Transverse colon (tissue), 4 donors: ENCODE measurements around the gene ETV6. TPM values are rescaled to one million over a fixed set of nuclear protein-coding genes. Genes with fewer than 3 reads are reported as not detected.

Source experiments
- DNase-seq: peaks from one replicate; pipeline ENCODE4 v3.0.0-alpha.2; 2019
- H3K27ac ChIP-seq, 4 donors: fragments of 200-600 bp; sonication (generic); 2 replicates each; pipeline ENCODE4 v1.5.1; 2016 to 2018; ENCODE audit warnings: inconsistent platforms in 4 of 4
- H3K27me3 ChIP-seq: fragments of 200-600 bp; sonication (generic); 2 replicates; pipeline ENCODE4 v1.5.1; 2017; ENCODE audit warnings: inconsistent platforms
- H3K36me3 ChIP-seq, 4 donors: fragments of 200-600 bp; sonication (generic); 2 replicates each; pipeline ENCODE4 v1.5.1; 2017 to 2019; ENCODE audit warnings: inconsistent platforms in 4 of 4
- H3K4me1 ChIP-seq, 4 donors: fragments of 200-600 bp; sonication (generic); 2 replicates each; pipeline ENCODE4 v1.5.1; 2017 to 2020; ENCODE audit warnings: inconsistent platforms in 4 of 4
- H3K4me3 ChIP-seq, 4 donors: fragments of 200-600 bp; sonication (generic); 1 replicate in 1 of 4; 2 replicates in 3 of 4; pipeline versions ENCODE4 v1.5.1 to v1.6.1; 2017 to 2019; ENCODE audit warnings: inconsistent platforms in 4 of 4
- H3K9me3 ChIP-seq, 2 donors: fragments of 200-600 bp; sonication (generic); 2 replicates each; pipeline ENCODE4 v1.5.1; 2017 to 2019; ENCODE audit warnings: inconsistent platforms in 2 of 2
- CTCF ChIP-seq, 5 experiments: fragments of 200-600 bp in 3 of 5; fragments of 450-650 bp in 2 of 5; sonication (generic) in 3 of 5; IDR thresholded peaks; 1 replicate in 2 of 5; 2 replicates in 3 of 5; pipeline ENCODE4 v1.5.1; 2016 to 2017; ENCODE audit warnings: antibody characterized with exemption in 5 of 5, inconsistent platforms in 3 of 5, mild to moderate bottlenecking in 2 of 5, moderate library complexity in 1 of 5
- EP300 ChIP-seq: sonication (generic); formaldehyde crosslinking; IDR thresholded peaks from one replicate; pipeline ENCODE4 v1.6.1; 2017; ENCODE audit warnings: antibody characterized with exemption, low read depth
- POLR2A ChIP-seq: fragments of 450-650 bp; IDR thresholded peaks from one replicate; pipeline ENCODE4 v1.6.1; 2016; ENCODE audit warnings: antibody characterized with exemption, mild to moderate bottlenecking, moderate library complexity
- POLR2AphosphoS5 ChIP-seq, 3 donors: sonication (generic); formaldehyde crosslinking; IDR thresholded peaks; one replicate each; pipeline ENCODE4 v1.6.1; 2016; ENCODE audit warnings: antibody characterized with exemption in 3 of 3
- WGBS, 2 donors: methylation state at CpG; one replicate each; pipeline ENCODE4 v1.1.5; 2018; ENCODE audit warnings: low coverage in 1 of 2; 5-methylcytosine and 5-hydroxymethylcytosine counted together
- in situ Hi-C, 4 donors: fragments of 200-750 bp; cut with MboI; loops; one replicate each; pipeline versions ENCODE4 v1.15.0 to v1.15.1; 2017; ENCODE audit warnings: low sequenced_read_pairs in 3 of 4, low pct_ligation_motif_present in 1 of 4, low pct_unique_long_range_greater_than_20kb in 1 of 4
- intact Hi-C: fragments of 100-400 bp; cut with DNase I; formaldehyde crosslinking; loops from one replicate; pipeline ENCODE4 v1.15.1; 2023; ENCODE audit warnings: low total_unique reads
- total RNA-seq, 4 donors: library from RNA; depleted of rRNA; stranded (reverse); fragments of >200 nt; gene quantifications; one replicate each; pipeline ENCODE4 v1.1.0, GENCODE V29; 2016

The ETV6 gene
- total RNA-seq, 4 donors from 2014 or later = 19.9 to 47.9 (median 41.0) TPM

GRCh38 chr12:11901701-11902524 is 252.4 kb downstream of the ETV6 start:
- H3K4me3 ChIP-seq = no peak overlapping the region
- no peaks in the 10 kb centered on the region for H3K36me3 ChIP-seq
- TF ChIP-seq POLR2A (no peak), EP300 (no peak), CTCF (IDR thresholded peaks at IDR 0.05) (no peak), POLR2AphosphoS5 (IDR thresholded peaks at IDR 0.05) (no peak)
- 83 to 98% methylated on average over 6 to 9 of the region's 9 CpGs for WGBS, 2 donors
- no peaks in the 10 kb centered on the region for H3K9me3 ChIP-seq
- DNase-seq = no peak
- no peaks in the 10 kb centered on the region for H3K27me3 ChIP-seq
- H3K27ac ChIP-seq = no peak overlapping the region
- intact Hi-C loops (no loop called here), in situ Hi-C loops (no loop called here)
- H3K4me1 ChIP-seq = no peaks in the 10 kb centered on the region

- TF ChIP-seq EP300 = no peak
- TF ChIP-seq POLR2AphosphoS5 (IDR thresholded peaks at IDR 0.05) = no peak
- TF ChIP-seq POLR2A = no peak
- TF ChIP-seq CTCF (IDR thresholded peaks at IDR 0.05) = no peak
- Histone ChIP-seq H3K4me3 (no peak overlapping the region), H3K9me3 (peaks cover 2% of the 10 kb centered on the region in 2 donors), H3K27ac (no peak overlapping the region), H3K27me3 (no peaks in the 10 kb centered on the region), H3K4me1 (no peaks in the 10 kb centered on the region), H3K36me3 (no peaks in the 10 kb centered on the region)
- 65 to 95% methylated on average over 4 of the region's 4 CpGs for WGBS, 2 donors
- intact Hi-C loops (no loop called here), in situ Hi-C loops (no loop called here)
- no peak for DNase-seq
These were observed 253.0 kb downstream of the ETV6 start for GRCh38 chr12:11902525-11902875.

GRCh38 chr12:11904124-11904523 is 254.7 kb downstream of the ETV6 start:
- intact Hi-C loops = no loop called here
- 93 to 100% methylated on average over 1 to 3 of the region's 3 CpGs for WGBS, 2 donors
- H3K4me1 ChIP-seq = no peaks in the 10 kb centered on the region
- TF ChIP-seq CTCF (IDR thresholded peaks at IDR 0.05) (no peak), POLR2AphosphoS5 (IDR thresholded peaks at IDR 0.05) (no peak), EP300 (no peak), POLR2A (no peak)
- no peaks in the 10 kb centered on the region for H3K27me3 ChIP-seq
- peaks cover 7 to 10% of the 10 kb centered on the region in 2 donors for H3K9me3 ChIP-seq
- H3K27ac ChIP-seq = no peak overlapping the region
- in situ Hi-C loops = no loop called here
- H3K36me3 ChIP-seq = no peaks in the 10 kb centered on the region
- H3K4me3 ChIP-seq = no peak overlapping the region
- DNase-seq = no peak

- in situ Hi-C loops = no loop called here
- Histone ChIP-seq H3K9me3 (peaks cover 7 to 10% of the 10 kb centered on the region in 2 donors), H3K27ac (no peak overlapping the region), H3K27me3 (no peaks in the 10 kb centered on the region), H3K36me3 (no peaks in the 10 kb centered on the region), H3K4me1 (no peaks in the 10 kb centered on the region), H3K4me3 (no peak overlapping the region)
- intact Hi-C loops = no loop called here
- TF ChIP-seq POLR2A (no peak), POLR2AphosphoS5 (IDR thresholded peaks at IDR 0.05) (no peak), EP300 (no peak), CTCF (IDR thresholded peaks at IDR 0.05) (no peak)
- no peak for DNase-seq
These were observed 256.1 kb downstream of the ETV6 start for GRCh38 chr12:11905534-11905933.
